Measurements from ENCODE around the gene DHFR2.

DHFR2 gene

GRCh38 chr3:94020293-94020692 lies 42.4 kb downstream of the DHFR2 start:
- DNase-seq, result no peak
- TF ChIP-seq, protein P1, sequence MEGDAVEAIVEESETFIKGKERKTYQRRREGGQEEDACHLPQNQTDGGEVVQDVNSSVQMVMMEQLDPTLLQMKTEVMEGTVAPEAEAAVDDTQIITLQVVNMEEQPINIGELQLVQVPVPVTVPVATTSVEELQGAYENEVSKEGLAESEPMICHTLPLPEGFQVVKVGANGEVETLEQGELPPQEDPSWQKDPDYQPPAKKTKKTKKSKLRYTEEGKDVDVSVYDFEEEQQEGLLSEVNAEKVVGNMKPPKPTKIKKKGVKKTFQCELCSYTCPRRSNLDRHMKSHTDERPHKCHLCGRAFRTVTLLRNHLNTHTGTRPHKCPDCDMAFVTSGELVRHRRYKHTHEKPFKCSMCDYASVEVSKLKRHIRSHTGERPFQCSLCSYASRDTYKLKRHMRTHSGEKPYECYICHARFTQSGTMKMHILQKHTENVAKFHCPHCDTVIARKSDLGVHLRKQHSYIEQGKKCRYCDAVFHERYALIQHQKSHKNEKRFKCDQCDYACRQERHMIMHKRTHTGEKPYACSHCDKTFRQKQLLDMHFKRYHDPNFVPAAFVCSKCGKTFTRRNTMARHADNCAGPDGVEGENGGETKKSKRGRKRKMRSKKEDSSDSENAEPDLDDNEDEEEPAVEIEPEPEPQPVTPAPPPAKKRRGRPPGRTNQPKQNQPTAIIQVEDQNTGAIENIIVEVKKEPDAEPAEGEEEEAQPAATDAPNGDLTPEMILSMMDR (IDR thresholded peaks at IDR 0.05; ENCODE audit: low read depth, low read length, missing control alignments), result no peak
- in situ Hi-C loops (cut with HindIII; ENCODE audit: low pct_ligation_motif_present, low sequenced_read_pairs), result no loop called here
- Histone ChIP-seq H3K27ac (no peak overlapping the region), H3K27me3 (replicated peaks) (no peaks in the 10 kb centered on the region), H3K4me3 (ENCODE audit: low read depth, low read length) (no peak overlapping the region), H3K36me3 (replicated peaks) (no peaks in the 10 kb centered on the region)

GRCh38 chr3:94019659-94020058 lies 43.1 kb downstream of the DHFR2 start:
- in situ Hi-C loops (cut with HindIII; ENCODE audit: low pct_ligation_motif_present, low sequenced_read_pairs), result no loop called here

DNA sequence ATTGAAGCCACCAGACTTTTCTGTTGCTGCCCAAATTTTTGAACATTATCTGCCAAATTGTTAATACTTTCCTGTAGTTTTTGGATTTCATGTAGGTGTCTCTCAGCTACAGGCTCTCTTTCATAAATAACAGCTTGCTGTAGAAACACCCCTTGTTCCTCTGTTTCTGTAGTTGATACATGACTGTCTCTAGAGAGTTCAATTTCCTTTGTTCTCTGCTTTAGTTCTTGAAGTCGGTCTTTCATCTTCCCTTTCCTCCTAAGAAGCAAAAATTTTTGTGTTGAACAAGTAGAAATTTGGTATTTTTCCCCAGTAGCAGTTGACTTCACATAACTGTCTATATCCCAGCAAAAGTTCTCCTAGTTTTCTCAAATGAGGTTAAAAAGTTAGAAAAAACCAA lies 47.7 kb downstream of the DHFR2 start:
- no peak for DNase-seq
- no peaks in the 10 kb centered on the region for H3K27me3 ChIP-seq (replicated peaks)
- in situ Hi-C loops (cut with HindIII; ENCODE audit: low pct_ligation_motif_present, low sequenced_read_pairs), result no loop called here
- TF ChIP-seq, protein P1 (IDR thresholded peaks at IDR 0.05; ENCODE audit: low read depth, low read length, missing control alignments), result no peak
- no peaks in the 10 kb centered on the region for H3K36me3 ChIP-seq (replicated peaks)
- H3K27ac ChIP-seq, result no peak overlapping the region
- H3K4me3 ChIP-seq (ENCODE audit: low read depth, low read length), result no peak overlapping the region

More at GRCh38 chr3:94019659-94020058, 43.1 kb downstream of the DHFR2 start:
- Histone ChIP-seq H3K4me3 (ENCODE audit: low read depth, low read length) (no peak overlapping the region), H3K36me3 (replicated peaks) (no peaks in the 10 kb centered on the region), H3K27ac (no peak overlapping the region), H3K27me3 (replicated peaks) (no peaks in the 10 kb centered on the region)
- TF ChIP-seq, protein P1 (IDR thresholded peaks at IDR 0.05; ENCODE audit: low read depth, low read length, missing control alignments), result no peak
- DNase-seq, result no peak

DNA sequence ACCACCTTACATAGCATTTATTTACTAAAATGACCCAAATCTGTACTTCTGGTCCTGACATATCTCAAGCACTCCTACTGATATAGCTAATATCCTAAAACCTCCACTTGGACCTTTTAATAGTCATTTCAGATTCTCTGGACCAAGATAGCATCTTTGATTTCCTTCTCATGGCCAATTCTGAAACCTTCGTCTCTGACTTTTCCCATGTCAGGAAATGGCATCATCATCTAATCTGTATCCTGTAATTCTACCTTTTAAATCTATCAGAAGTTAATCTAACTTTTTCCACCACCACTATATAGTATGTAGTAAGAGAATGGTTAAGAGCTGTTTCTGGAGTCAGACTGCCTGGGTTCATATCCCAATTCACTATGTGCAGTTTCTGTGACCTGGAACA lies 50.5 kb downstream of the DHFR2 start:
- Histone ChIP-seq H3K36me3 (replicated peaks) (no peaks in the 10 kb centered on the region), H3K27ac (no peak overlapping the region), H3K4me3 (ENCODE audit: low read depth, low read length) (no peak overlapping the region), H3K27me3 (replicated peaks) (no peaks in the 10 kb centered on the region)
- TF ChIP-seq, protein P1 (IDR thresholded peaks at IDR 0.05; ENCODE audit: low read depth, low read length, missing control alignments), result no peak
- in situ Hi-C loops (cut with HindIII; ENCODE audit: low pct_ligation_motif_present, low sequenced_read_pairs), result no loop called here
- no peak for DNase-seq

- in situ Hi-C loops (cut with HindIII; ENCODE audit: low pct_ligation_motif_present, low sequenced_read_pairs), result no loop called here
- TF ChIP-seq, protein P1 (IDR thresholded peaks at IDR 0.05; ENCODE audit: low read depth, low read length, missing control alignments), result no peak
- H3K36me3 ChIP-seq (replicated peaks), result no peaks in the 10 kb centered on the region
- H3K27ac ChIP-seq, result no peak overlapping the region
- DNase-seq, result no peak
- H3K27me3 ChIP-seq (replicated peaks), result no peaks in the 10 kb centered on the region
- no peak overlapping the region for H3K4me3 ChIP-seq (ENCODE audit: low read depth, low read length)
Observed at GRCh38 chr3:94011233-94011711, 51.4 kb downstream of the DHFR2 start.

- no peak for DNase-seq
- H3K36me3 ChIP-seq (replicated peaks), result no peaks in the 10 kb centered on the region
- H3K27ac ChIP-seq, result no peak overlapping the region
- no peaks in the 10 kb centered on the region for H3K27me3 ChIP-seq (replicated peaks)
- no peak overlapping the region for H3K4me3 ChIP-seq (ENCODE audit: low read depth, low read length)
- TF ChIP-seq, protein P1 (IDR thresholded peaks at IDR 0.05; ENCODE audit: low read depth, low read length, missing control alignments), result no peak
- in situ Hi-C loops (cut with HindIII; ENCODE audit: low pct_ligation_motif_present, low sequenced_read_pairs), result no loop called here
Observed at GRCh38 chr3:94009608-94010007, 53.1 kb downstream of the DHFR2 start.
